ENCODE results near the gene TLCD2. TPM values are rescaled to one million over a fixed set of nuclear protein-coding genes. Genes with fewer than 3 reads are reported as not detected.
"Not testable (repeated sequence)": the region's sequence is repeated elsewhere in the genome, so short reads cannot be mapped to it uniquely, and the experiment has no call there.

Gene TLCD2
- total and polyA plus RNA-seq, 2 experiments from 2014 or later, result 0.70 to 1.4 TPM

- TF ChIP-seq ZNF114 (CRISPR knock-in tag; IDR thresholded peaks at IDR 0.05), result no peak
- TF ChIP-seq STAT1 (IDR thresholded peaks at IDR 0.05; ENCODE audit: unreplicated experiment), result no peak
- TF ChIP-seq REST (IDR thresholded peaks at IDR 0.05; ENCODE audit: unreplicated experiment), result no peak
- TF ChIP-seq ZNF331 (CRISPR knock-in tag; IDR thresholded peaks at IDR 0.05; ENCODE audit: low read depth), result no peak
- no peak for TF ChIP-seq NANOG (IDR thresholded peaks at IDR 0.05; ENCODE audit: borderline replicate concordance)
- no peak for TF ChIP-seq JUNB (IDR thresholded peaks at IDR 0.05; ENCODE audit: unreplicated experiment)
Observed at GRCh38 chr17:1709403-1709951, 700 bp downstream of the TLCD2 start (continued).

- peak overlapping the region; percentile 66 for H3K4me3 Mint-ChIP-seq
- H2AFZ ChIP-seq; H3K9me2 ChIP-seq (ENCODE audit: insufficient read depth); H3K9me3 Mint-ChIP-seq; H3K36me3 ChIP-seq (ENCODE audit: insufficient read depth); H3K27ac Mint-ChIP-seq; DNase-seq (ENCODE audit: low spot score); H3F3A ChIP-seq (replicated peaks; ENCODE audit: low read depth); H4K20me1 ChIP-seq (replicated peaks; ENCODE audit: insufficient read depth); H3K79me2 ChIP-seq (replicated peaks; ENCODE audit: insufficient read depth); H3K4me2 ChIP-seq; H3K4me1 ChIP-seq (ENCODE audit: insufficient read depth); H3K27ac ChIP-seq (ENCODE audit: low read depth); H3K27me3 ChIP-seq (ENCODE audit: insufficient read depth); ATAC-seq: not testable (repeated sequence)
- peaks cover 21% of the 10 kb centered on the region for H3K27me3 Mint-ChIP-seq (ENCODE audit: insufficient read depth, low read depth, poor library complexity)
- peaks cover 14% of the 10 kb centered on the region; the same call in 2 of the 3 replicates for H3K36me3 Mint-ChIP-seq (ENCODE audit: low read depth)
- H3K4me3 ChIP-seq, result peak overlapping the region; percentile 82; the same call in 1 of the 2 replicates
- peaks cover 29% of the 10 kb centered on the region for H3K4me1 Mint-ChIP-seq
Observed at GRCh38 chr17:1708791-1709346, 1.3 kb downstream of the TLCD2 start.

GRCh38 chr17:1707107-1707506 lies 3.1 kb downstream of the TLCD2 start:
- Histone ChIP-seq H4K20me1 (replicated peaks; ENCODE audit: insufficient read depth) (no peaks in the 10 kb centered on the region), H3F3A (replicated peaks; ENCODE audit: low read depth) (no peaks in the 10 kb centered on the region; the same call in 1 of the 2 replicates), H2AFZ (no peak overlapping the region), H3K9me2 (ENCODE audit: insufficient read depth) (no peaks in the 10 kb centered on the region), H3K27ac (ENCODE audit: low read depth) (no peak overlapping the region), H3K36me3 (ENCODE audit: insufficient read depth) (no peaks in the 10 kb centered on the region), H3K4me2 (no peak overlapping the region), H3K79me2 (replicated peaks; ENCODE audit: insufficient read depth) (no peaks in the 10 kb centered on the region), H3K27me3 (ENCODE audit: insufficient read depth) (peaks cover 7% of the 10 kb centered on the region; the same call in 1 of the 2 replicates), H3K4me3 (no peak overlapping the region), H3K4me1 (ENCODE audit: insufficient read depth) (no peaks in the 10 kb centered on the region; the same call in 1 of the 2 replicates)
- Mint-ChIP-seq H3K4me1 (peaks cover 20% of the 10 kb centered on the region), H3K9me3 (no peaks in the 10 kb centered on the region), H3K27ac (no peak overlapping the region), H3K4me3 (no peak overlapping the region), H3K36me3 (ENCODE audit: low read depth) (peaks cover 3% of the 10 kb centered on the region; the same call in 1 of the 3 replicates), H3K27me3 (ENCODE audit: insufficient read depth, low read depth, poor library complexity) (peaks cover 17% of the 10 kb centered on the region)
- DNase-seq (ENCODE audit: low spot score) (no peak), ATAC-seq (no peak)
- TF ChIP-seq JUNB (IDR thresholded peaks at IDR 0.05; ENCODE audit: unreplicated experiment) (no peak), EZH2phosphoT487 (IDR thresholded peaks at IDR 0.05; ENCODE audit: unreplicated experiment) (no peak), STAT1 (IDR thresholded peaks at IDR 0.05; ENCODE audit: unreplicated experiment) (no peak), CTCF (conservative IDR thresholded peaks at IDR 0.05; ENCODE audit: low read depth in 2 of 2) (no peak)

Data from GM23338 (cell line).